Uterus (tissue), 2 donors: ENCODE measurements around the gene RNF19B.

Experiments used
- CTCF ChIP-seq, 4 experiments: fragments of 200-600 bp in 2 of 4; fragments of 450-650 bp in 2 of 4; sonication (generic) in 2 of 4; IDR thresholded peaks; one replicate each; pipeline ENCODE4 v1.5.1; 2016 to 2019; ENCODE audit warnings: antibody characterized with exemption in 4 of 4, mild to moderate bottlenecking in 2 of 4, moderate library complexity in 1 of 4
- POLR2A ChIP-seq, 2 donors: fragments of 450-650 bp; IDR thresholded peaks; one replicate each; pipeline ENCODE4 v1.6.1; 2016; ENCODE audit warnings: antibody characterized with exemption in 2 of 2, mild to moderate bottlenecking in 1 of 2, moderate library complexity in 1 of 2

- TF ChIP-seq CTCF (IDR thresholded peaks at IDR 0.05) (no peak), POLR2A (IDR thresholded peaks at IDR 0.05) (no peak)
Measured at GRCh38 chr1:32989160-32990050, 24.8 kb upstream of the RNF19B start.
